Kidney epithelial cell (primary cell): ENCODE measurements around the gene FBXW5. TPM values are rescaled to one million over a fixed set of nuclear protein-coding genes. Genes with fewer than 3 reads are reported as not detected.

Experiments used
- DNase-seq: peaks from one replicate; pipeline ENCODE4 v3.0.0-alpha.2; 2010; ENCODE audit warnings: low read depth
- H3K27me3 ChIP-seq: 2 replicates; pipeline ENCODE4 v1.6.0; 2011; ENCODE audit warnings: low read length; ENCODE audit not compliant: control insufficient read depth, insufficient read depth
- H3K36me3 ChIP-seq: 2 replicates; pipeline ENCODE4 v1.5.1; 2011; ENCODE audit warnings: low read length; ENCODE audit not compliant: control insufficient read depth, insufficient read depth
- H3K4me3 ChIP-seq: 2 replicates; pipeline ENCODE4 v1.5.1; 2011; ENCODE audit warnings: low read depth, mild to moderate bottlenecking, control low read depth, low read length
- total RNA-seq: library from RNA; depleted of rRNA; stranded (reverse); fragments of >200 nt; gene quantifications from 2 replicates; pipeline ENCODE4 v1.2.3, GENCODE V29; 2015
- TF ChIP-seq, protein P1 (sequence below): IDR thresholded peaks from 2 replicates; pipeline ENCODE4 v1.5.1; 2011; ENCODE audit warnings: mild to moderate bottlenecking, moderate library complexity, low read length, control low read depth, inconsistent platforms; ENCODE audit not compliant: insufficient read depth, poor library complexity, severe bottlenecking

FBXW5 gene
- total RNA-seq, 1 donor from 2014 or later: 174 TPM

DNA sequence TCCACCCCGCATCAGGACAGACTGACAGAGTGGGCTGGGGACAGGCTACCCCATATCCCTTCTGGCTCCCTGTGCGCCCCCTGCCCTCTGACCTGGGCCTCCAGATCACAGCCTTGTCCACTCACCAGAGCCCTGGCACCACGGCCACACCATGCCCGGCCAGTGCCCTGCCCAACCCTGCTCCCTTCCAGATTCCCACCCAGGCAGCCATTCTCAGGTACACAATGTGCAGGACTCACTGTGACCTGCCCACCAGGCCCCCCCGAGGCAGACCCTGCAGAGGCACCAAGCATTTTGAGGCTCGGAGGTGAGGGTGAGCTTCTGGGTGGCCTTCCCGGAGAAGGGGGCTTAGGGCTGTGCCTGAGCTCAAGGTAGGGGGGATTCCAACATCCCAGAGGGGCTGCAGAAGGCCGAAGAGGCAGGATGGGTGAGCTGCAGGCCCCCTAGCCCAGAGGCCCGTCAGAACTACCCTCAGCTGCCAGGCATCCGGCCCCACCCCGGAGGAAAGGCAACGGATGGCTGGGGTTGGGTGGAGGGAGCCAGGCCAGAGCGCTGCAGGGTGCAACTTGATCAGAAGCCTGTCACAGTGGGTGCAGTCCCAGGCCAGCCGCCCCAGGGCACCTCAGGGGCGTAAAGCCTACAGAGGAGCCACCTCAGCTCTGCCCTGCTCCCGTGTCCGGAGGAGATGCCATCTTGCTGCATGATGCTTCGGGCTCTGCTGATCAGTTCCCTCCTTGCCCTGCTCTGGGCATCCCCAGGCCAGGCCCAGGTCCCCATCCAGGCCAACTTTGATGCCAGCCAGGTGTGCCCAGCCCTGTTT lies 37.9 kb upstream of the FBXW5 start, which contains the start of gene LCNL1:
Gene LCNL1, plus strand, starts transcription at position 762 of the 820 bp plus-strand sequence. CDS start 594 bp downstream, outside the sequence.
- DNase-seq: no peak
- Histone ChIP-seq H3K36me3 (no peaks in the 10 kb centered on the region), H3K4me3 (no peak within 1 kb of the TSS), H3K27me3 (peaks cover 31% of the 10 kb centered on the region)
- TF ChIP-seq, protein P1, sequence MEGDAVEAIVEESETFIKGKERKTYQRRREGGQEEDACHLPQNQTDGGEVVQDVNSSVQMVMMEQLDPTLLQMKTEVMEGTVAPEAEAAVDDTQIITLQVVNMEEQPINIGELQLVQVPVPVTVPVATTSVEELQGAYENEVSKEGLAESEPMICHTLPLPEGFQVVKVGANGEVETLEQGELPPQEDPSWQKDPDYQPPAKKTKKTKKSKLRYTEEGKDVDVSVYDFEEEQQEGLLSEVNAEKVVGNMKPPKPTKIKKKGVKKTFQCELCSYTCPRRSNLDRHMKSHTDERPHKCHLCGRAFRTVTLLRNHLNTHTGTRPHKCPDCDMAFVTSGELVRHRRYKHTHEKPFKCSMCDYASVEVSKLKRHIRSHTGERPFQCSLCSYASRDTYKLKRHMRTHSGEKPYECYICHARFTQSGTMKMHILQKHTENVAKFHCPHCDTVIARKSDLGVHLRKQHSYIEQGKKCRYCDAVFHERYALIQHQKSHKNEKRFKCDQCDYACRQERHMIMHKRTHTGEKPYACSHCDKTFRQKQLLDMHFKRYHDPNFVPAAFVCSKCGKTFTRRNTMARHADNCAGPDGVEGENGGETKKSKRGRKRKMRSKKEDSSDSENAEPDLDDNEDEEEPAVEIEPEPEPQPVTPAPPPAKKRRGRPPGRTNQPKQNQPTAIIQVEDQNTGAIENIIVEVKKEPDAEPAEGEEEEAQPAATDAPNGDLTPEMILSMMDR: no peak

DNA sequence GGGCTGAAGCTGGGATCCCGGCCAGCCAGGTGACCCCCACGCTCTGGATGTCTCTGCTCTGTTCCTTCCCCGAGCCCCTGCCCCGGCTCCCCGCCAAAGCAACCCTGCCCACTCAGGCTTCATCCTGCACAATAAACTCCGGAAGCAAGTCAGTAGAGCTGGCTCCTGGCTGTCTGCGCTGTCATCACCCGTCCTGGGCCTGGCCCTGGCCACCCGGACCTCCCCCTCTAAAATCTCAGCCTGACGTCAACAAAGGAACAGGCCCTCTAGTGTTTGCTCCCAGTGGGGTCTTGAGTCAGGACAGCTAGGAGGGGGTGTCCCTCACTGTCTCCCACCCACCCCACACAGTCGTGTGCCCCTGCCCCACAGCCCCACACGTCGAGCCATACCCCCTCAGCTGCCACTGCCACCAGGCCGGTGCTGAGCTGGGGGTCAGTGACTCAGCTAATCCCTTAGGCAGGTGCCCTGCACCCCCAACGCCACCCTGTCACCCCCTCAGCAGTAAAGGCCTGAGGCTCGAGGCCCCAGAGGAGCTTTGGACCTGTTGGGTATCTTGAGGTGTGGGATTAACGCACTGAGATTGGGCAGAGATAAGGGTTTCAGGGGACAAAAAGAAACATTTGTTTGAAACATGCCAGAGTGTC lies 37.2 kb upstream of the FBXW5 start:
- TF ChIP-seq, protein P1: no peak
- no peaks in the 10 kb centered on the region for H3K36me3 ChIP-seq
- no peak for DNase-seq
- peaks cover 30% of the 10 kb centered on the region for H3K27me3 ChIP-seq
- H3K4me3 ChIP-seq: no peak overlapping the region

DNA sequence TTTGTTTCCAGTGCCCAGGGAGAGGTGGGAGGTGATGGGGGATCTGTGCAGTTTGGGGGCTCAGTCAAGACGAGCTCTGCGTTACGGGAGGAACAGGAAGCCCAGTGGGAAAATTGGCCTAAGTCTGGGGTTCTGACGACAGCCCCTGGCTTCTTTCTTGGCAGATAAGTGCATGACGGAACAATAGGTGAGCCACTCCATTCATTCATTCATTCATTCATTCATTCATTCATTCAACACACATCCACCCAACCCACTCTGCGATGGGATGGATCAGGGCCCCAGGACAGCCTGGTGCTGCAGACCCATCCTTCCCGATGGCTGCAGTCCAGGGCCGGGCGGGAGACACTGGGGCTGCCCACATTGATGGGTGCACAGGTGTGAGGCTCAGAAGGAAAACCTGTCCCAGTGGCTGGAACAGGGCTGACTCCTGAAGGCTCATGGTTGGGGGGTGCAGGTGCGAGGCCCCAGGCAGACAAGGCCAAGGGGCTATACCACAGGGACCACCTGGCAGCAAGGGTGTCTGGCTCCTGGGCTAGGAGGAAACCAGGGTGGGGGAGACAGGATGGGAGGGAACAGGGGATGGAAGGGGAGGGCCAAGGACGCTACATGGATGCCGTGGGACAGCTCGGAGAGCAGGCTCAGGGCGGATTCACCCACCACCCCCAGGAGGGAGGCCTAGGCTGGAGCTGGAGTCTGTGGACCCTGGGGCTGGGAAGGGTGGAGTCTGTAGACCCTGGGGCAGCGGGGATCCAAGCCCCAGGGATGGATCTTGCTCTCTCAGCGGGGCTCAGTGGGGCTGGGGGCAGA lies 36.3 kb upstream of the FBXW5 start:
- Histone ChIP-seq H3K36me3 (no peaks in the 10 kb centered on the region), H3K4me3 (no peak overlapping the region), H3K27me3 (peaks cover 27% of the 10 kb centered on the region)
- TF ChIP-seq, protein P1: no peak
- DNase-seq: no peak

DNA sequence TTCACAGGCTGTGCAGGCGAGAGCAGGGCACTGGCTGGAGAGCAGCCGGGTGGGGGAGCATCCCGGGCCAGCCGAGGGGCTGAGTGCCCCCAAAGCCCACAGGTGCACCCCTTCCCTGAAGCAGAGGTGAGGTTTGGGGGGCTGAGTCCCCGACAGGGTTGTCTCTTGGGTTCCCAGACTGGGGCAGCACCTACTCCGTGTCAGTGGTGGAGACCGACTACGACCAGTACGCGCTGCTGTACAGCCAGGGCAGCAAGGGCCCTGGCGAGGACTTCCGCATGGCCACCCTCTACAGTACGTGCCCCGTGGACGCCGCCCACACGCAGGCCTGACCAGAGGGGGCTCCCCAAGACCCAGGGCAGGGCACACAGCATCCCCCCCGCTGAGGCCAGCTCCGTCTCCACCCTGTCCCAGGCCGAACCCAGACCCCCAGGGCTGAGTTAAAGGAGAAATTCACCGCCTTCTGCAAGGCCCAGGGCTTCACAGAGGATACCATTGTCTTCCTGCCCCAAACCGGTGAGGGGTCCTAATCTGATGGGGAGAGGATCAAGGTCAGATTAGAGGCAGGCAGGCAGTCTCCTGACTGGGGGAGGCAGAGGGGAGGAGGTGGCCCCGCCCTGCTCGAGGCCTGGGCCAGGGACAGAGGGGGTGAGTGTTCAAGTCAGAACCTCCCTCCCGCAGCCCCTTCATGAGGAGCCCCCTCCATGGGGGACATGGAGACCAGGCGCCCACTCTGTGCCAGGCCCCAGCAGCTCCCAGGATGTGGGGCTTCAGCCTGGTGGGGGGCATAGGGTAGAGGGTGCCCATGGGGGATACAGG lies 35.4 kb upstream of the FBXW5 start:
- TF ChIP-seq, protein P1: no peak

DNA sequence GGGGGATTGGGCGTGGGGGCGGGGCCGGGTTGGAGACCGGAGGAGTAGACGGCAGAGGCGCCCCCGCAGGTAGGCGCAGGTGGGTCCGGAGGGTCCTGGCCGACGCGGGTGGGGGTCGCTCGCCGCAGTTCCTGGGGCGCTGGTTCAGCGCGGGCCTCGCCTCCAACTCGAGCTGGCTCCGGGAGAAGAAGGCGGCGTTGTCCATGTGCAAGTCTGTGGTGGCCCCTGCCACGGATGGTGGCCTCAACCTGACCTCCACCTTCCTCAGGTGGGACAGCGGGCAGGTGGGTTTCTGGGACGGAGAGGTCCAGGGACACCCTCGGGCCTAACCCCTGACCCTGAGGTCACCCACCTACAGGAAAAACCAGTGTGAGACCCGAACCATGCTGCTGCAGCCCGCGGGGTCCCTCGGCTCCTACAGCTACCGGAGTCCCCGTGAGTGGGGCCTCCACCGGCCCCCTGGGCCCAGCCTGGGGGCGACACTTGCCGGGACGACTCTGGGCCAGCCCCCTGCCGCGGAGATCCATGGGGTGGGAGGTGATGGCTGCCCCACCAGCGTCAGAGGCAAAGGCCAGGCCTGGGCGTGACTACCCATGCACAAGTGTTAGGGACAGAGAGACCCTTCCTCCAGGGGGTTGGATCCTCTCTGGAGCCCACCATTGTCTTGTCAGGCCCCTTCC lies 34.5 kb upstream of the FBXW5 start:
- Histone ChIP-seq H3K4me3 (no peak overlapping the region), H3K27me3 (peaks cover 8% of the 10 kb centered on the region), H3K36me3 (no peaks in the 10 kb centered on the region)
- TF ChIP-seq, protein P1: no peak
- no peak for DNase-seq

More for the DNA sequence above, 35.4 kb upstream of the FBXW5 start:
- H3K4me3 ChIP-seq: no peak overlapping the region
- no peaks in the 10 kb centered on the region for H3K36me3 ChIP-seq
- DNase-seq: no peak
- peaks cover 18% of the 10 kb centered on the region for H3K27me3 ChIP-seq
